SK-N-SH (cell line): ENCODE data around the gene LCN2.

ENCODE experiments used
- CTCF ChIP-seq: fragments of 200-600 bp; sonication (generic); IDR thresholded peaks from 2 replicates; pipeline ENCODE4 v1.6.1; 2017; ENCODE audit warnings: antibody characterized with exemption, mild to moderate bottlenecking, moderate library complexity
- EZH2phosphoT487 ChIP-seq: fragments of 200-600 bp; sonication (generic); IDR thresholded peaks from 2 replicates; pipeline ENCODE4 v1.6.1; 2017; ENCODE audit warnings: low read depth, mixed run types, mild to moderate bottlenecking, antibody characterized with exemption, moderate library complexity, borderline replicate concordance
- JUND ChIP-seq: IDR thresholded peaks from 2 replicates; pipeline ENCODE4 v1.4.0; 2012
- RAD21 ChIP-seq: IDR thresholded peaks from 2 replicates; pipeline ENCODE4 v1.6.1; 2012; ENCODE audit warnings: mild to moderate bottlenecking, low read length
- TEAD4 ChIP-seq: IDR thresholded peaks from 2 replicates; pipeline ENCODE4 v1.4.0; 2012; ENCODE audit warnings: mild to moderate bottlenecking, borderline replicate concordance; ENCODE audit not compliant: insufficient read depth
- YY1 ChIP-seq: IDR thresholded peaks from 2 replicates; pipeline ENCODE4 v1.4.0; 2012; ENCODE audit warnings: low read depth, mild to moderate bottlenecking
- TF ChIP-seq, protein P1 (sequence below): IDR thresholded peaks from 2 replicates; pipeline ENCODE4 v1.4.0; 2012; ENCODE audit warnings: low read depth

GRCh38 chr9:128127568-128127989 lies 21.7 kb upstream of the LCN2 start, which contains the start of gene PTGES2:
- TF ChIP-seq TEAD4 (no peak), EZH2phosphoT487 (no peak), YY1 (no peak; the same call in 1 of the 2 replicates), JUND (no peak), RAD21 (no peak), CTCF (no peak)
- TF ChIP-seq, protein P1, sequence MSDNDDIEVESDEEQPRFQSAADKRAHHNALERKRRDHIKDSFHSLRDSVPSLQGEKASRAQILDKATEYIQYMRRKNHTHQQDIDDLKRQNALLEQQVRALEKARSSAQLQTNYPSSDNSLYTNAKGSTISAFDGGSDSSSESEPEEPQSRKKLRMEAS: peak; percentile 86
